Umbilical cord (tissue), 2 donors: Measurements from ENCODE around the gene MAP2K6. TPM values are rescaled to one million over a fixed set of nuclear protein-coding genes. Genes with fewer than 3 reads are reported as not detected.
A peak's percentile ranks its signal among the peaks of the same experiment; 100 is the strongest.

Experiments
- DNase-seq: peaks from one replicate; pipeline ENCODE4 v3.0.0-alpha.2; 2015; ENCODE audit warnings: low spot score
- total RNA-seq: library from RNA; depleted of rRNA; stranded (reverse); fragments of >200 nt; gene quantifications from one replicate; pipeline ENCODE4 v1.2.3, GENCODE V29; 2014; ENCODE audit warnings: low replicate concordance; ENCODE audit not compliant: insufficient read depth

The MAP2K6 gene
- total RNA-seq, 1 donor from 2014 or later, result 7.9 TPM

DNA sequence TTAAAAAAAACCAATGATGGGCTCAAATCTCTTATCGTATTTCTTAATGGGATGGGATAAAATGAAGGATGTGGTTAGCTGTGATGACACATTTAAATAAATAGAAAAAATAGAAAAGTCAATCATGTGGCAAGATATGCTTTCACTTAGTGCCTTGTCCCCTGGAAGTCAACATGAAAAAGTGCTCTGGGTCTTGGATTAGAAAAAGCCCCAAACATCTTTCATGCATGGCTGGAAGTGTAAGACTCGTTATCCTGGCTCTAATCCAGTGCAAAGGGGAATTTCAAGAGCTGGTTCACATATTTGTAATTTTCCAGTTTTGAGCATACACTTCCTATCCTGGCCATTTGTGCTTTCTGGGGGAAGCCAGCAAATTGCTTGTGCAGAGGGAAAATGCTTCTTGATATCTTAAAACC lies 160.9 kb downstream of the MAP2K6 start:
- DNase-seq, result peak; percentile 54

DNA sequence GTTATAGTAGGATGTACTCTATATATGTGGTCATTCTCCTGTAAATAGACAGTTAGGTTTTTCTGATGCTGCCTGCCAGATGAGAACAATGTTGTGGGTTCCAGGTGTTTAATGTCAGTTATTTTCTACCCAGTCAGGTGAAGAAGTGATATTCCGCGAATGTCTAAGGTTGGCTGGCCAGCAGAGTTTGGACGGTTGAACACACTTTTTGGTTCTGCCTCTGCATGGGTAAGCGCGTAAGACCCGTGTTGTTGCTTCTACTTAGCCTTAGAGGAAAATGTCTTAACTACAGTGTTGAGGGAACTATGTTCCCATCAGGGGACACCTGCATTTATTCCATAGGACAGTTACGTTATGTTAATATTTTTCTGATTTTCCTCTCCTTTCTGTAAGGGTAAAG lies 162.6 kb downstream of the MAP2K6 start:
- no peak for DNase-seq

DNA sequence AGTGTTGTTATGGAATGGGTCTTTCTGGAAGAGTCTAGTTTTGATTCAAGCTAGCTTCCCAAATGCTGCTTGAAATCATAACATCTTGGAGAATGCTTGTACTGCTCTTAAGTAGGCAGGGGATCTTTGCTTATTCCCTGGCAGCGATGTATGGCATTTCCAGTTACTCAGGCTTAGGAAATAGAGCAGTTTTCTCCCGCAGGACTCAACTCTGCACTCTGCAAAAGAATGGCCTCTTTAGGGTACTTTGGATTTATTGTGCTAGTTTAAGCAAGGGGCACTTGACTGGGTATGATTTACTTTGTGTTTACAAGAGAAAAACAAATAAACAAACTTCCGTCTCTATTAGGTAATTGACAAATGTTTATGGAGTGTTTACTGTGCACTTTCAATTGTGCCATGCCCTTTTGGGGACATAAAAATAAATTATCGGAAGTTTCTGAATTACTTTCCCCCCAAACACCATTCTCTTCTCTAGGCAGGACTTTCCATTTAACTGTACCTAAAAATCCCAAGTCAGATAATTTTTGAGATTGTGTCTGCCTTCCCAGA lies 164.0 kb downstream of the MAP2K6 start:
- DNase-seq, result peak; percentile 18

DNA sequence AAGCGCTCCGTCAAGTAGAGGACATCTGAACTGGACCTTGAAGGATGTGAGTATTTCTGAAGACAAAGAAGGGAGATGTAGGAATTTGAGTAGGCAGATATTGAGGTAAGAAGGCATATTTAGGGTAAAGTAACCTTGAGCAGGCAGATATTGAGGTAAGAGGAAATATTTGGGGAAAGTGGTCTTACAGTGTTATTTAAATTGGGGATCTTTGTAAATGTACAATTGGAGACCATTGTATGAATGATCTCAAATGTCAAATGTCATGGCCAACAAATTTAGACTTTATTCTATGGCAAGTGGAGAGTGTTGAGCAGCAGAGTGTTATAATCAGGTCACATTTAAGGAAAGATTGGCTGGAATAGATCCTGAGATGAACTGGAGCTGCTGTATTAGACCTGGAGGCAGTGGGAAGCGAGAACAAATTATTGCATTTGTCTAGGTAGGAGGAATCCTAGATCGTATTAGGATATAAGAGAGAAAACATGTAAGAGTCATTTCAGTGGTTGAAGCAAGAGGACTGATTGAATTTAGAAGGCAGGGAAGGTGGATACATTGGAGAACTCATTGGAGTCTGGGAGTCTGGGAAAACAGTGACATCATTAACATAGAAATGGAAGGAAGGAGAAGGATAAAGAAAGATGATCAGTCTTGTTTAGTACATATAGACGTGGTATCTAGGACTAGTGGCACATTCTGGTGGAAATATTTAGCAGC lies 165.6 kb downstream of the MAP2K6 start:
- DNase-seq, result no peak

DNA sequence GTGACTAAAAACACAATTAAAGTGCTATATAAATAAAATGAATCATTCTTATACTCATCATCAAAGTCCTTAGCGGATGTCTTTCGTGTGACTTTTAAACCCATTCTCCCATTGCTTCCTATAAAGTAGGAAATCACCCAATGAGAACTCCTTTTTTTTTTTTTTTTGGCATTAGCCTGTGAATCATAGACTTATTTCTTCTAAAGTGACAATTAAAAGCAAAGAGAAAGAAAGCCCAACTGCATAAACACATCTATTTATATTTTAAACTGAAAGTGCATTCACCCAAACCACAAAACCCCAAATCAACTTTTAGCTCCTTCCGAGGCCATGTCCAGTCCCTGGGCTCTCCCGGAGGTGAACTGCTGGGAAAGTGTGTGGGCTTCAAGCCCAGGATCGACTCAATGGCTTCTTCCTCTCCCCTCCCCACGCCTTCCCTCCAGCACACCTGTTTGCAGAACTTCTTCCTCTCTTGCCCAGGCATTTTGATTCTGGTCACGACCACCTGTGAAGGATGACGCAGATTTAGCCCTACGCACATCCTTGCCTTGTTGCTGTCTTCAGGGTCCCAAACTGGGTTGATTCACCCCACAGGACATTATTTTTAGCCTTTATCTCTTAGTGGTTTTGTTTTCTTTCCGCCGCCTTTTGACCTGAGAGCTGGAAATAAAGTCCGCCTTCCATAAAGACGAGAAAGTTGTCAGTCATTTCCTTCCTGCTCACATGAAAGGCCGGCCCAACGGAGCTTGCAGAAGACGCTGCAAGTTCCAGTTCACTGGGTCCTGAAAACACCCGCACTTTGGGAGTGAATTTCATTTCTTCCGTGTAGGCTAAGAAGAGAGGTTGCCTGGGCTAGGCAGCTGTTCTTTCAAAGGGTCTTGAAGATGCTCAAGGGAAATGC lies 166.8 kb downstream of the MAP2K6 start:
- no peak for DNase-seq

DNA sequence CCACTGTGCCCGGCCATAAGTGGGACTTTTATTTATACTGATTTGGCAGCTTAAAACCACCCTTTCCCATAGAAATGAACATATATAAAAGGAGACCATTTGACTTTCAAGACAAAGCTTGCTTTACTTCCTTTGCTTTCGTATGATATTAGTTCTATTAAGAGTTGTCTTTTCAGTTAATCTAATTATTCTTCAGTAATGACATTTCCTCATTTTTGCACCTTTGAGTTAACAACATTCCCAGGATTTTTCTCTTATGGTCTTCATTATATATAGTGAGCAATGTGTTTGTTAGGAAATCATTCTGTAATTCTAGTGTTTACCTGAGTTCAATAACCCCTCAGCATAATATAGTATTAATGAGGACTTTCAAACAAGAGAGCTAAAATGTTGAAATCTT lies 173.8 kb downstream of the MAP2K6 start:
- DNase-seq, result no peak

DNA sequence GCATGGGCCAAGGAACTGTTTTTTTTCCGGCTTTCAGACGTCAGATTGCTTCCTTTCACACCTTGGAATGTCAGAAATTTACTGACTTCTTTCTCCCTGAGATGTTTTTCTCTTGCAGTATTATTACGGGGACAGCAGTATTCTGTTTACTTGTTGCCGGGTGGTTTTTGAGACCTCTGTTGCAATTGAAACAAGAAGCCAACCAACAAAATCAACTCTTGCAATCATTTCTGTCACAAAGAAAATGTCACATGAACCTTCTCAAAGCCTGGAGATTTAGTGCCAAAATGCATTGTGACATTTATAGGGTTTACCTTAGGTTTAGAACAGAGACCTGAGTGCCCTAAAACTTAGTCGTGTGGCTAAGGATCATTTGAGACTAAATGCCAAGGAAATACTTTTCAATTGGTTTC lies 174.3 kb downstream of the MAP2K6 start:
- no peak for DNase-seq

DNA sequence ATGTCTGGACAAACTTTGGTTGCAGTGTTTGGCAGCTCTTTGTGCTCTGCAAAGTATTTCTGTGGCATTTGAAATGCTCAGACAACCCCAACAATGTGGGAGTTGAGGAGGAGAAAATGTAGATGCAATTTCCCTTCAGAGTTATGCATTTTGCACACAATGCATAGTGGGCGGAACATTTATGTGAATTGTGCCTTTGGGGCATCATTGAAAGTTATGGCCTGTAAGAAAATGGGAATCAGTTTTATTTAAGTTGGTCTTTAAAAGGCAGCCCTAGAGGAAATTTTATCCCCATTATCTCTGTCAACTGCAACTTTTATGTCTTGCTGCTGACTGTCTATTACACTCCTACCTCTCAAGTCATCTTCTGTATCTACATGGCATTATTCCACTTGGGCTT lies 176.2 kb downstream of the MAP2K6 start:
- no peak for DNase-seq

DNA sequence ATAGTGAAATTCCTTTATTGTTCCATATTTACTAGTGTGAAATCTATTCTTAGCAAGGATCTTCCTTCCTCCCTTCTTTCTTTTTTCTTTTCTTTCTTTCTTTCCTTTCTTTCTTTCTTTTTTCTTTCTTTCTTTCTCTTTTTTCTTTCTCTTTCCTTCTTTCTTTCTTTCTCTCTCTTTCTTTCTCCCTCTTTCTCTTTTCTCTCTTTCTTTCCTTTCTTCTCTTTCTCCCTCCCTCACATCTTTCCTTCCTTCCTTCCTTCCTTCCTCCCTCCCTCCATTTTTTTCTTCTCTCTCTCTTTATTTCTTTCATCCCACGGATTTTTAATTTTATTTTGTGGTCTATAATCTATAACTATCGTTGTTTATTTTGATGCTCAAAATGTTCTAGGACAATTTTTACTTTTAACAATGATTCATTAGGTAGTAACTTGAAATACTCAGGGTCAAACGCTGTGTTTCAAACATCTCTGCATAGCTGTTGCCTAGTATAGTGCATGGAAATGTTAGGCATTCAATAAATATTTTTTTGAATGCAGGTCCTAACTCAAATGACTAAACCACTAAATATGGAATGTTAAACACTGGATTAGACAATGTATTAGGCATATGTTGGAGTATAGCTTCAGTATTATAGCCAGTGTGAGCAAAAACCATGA lies 178.3 kb downstream of the MAP2K6 start:
- DNase-seq, result no peak

DNA sequence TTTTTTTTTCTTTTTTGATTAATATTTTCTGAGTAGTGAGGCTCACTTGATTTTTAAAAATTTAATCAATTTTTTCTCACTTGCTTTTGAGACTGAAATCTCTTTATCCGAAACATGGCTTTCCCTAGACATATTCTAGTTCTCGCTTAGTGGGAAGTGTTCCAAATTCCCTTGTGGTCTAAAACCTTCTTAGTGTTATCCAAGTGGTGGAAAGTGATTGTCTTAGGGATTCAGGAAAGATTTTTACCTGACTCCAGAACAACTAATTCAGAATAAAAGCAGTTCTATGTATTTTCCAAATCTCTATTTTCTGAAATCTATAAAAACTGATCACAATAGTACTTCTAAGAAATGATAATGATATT lies 178.8 kb downstream of the MAP2K6 start:
- no peak for DNase-seq

DNA sequence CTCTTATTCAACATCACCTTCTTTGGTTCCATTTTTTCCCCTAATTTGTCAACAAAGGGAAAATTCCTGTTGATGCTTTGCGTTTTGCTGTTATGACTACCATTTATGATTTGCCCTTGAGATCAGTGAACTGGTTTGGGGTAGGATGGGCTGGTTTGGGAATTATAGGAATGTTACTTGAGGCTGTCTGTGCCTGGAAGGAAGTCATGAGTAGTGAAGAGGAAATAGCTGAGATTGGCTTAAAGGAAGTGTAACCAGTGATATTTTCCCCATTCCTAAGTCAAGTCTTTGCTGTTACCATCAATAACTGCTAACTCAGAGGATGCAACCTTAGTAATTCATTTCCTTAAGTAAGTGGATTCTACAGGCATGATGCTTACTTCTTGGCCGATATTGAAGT lies 179.2 kb downstream of the MAP2K6 start:
- DNase-seq, result no peak

DNA sequence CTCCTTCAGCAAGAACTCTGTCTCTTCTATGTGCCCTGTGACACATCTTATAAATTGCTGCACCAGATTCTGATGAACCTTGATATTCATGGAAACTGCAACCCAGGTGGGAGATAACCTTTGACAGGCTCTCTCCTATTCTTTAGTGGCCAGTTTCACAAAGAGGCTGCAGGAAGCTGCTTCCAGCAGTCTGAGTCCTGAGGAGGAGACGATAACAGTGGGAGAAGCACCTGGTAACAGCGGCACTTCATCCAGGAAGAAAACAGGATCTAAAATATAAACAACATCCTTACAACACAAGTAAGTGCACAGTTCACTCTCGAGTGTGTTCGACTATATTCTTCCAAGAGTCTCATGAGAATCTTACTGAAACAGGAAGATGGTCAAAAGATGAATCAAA lies 180.1 kb downstream of the MAP2K6 start:
- DNase-seq, result no peak

DNA sequence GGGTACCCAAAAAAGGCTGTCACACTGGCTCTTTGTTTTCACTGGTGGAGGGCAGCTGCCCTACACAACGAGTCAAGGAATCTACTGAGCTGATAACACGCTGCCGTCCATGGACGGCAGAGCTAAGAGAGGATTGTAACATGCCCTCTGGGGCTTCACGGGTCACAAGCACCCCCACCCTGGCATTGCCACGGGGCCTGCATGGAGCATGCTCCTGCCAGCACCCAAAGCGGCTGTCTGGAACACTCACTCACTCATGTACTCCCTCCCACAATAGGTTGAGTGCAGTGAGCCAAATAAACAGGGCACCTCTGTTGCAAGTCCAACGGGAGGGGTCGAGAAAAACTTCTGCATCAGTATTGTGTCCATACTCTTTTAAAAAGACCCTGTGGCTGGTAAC lies 181.6 kb downstream of the MAP2K6 start:
- no peak for DNase-seq

DNA sequence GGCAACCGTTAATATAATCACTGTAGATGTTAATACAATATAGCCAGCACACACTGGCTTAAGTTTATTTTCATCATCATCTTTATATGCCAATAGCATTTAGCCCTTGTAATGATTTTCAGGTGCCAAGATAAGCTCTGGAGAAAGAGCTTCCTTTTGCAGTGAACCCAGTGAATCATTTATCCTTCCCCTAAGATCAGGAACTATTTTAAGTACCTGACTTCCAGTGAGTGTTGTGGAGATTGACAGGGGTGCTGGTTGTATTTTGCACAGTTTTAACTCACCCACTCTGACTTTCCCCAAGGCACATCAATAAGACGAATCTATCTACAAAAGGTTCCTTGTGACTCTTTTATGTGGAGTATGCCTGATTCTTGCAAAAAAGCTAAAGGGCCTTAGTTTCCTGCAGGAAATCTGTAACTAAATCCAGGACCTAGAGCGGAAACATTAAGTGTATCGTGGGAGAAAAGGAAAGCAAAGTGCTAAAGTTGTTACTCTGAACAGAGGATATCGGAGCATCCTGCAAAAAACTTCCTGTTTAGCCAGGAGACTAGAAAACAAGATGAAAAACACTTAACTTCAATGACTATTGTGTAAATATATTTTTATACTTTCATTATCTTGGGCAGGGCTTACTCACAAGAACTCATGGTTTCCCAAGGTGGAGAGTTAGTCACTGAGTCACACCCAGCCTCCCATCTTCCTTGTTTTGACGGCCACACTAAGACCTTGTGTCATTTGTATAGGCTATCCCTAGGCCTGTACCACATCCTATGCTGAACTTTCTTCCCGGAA lies 183.6 kb downstream of the MAP2K6 start:
- DNase-seq, result no peak

DNA sequence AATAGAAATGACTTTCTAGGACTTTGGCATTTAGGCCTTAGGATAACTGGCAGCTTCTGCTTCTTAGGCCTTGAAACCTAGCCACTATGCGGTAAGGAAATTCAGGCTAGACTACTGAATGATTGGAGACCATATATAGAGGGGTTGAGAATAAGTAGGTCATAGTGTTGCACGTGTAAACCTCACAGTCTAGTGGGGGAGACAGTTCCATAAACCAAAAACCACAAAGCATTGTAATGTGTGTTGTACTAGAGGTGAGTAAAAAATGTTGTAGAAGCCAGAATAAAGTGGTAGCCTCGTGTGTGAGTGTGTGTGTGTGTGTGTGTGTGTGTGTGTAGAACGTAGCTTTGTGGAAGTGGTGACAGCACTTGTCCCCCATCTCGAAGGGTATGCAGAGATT lies 188.5 kb downstream of the MAP2K6 start:
- no peak for DNase-seq

Other genes starting within 250 kb of the MAP2K6 start
- 6.0 TPM for gene ABCA10, start 185.9 kb upstream of the MAP2K6 start, total RNA-seq
- 44.3 TPM for gene ABCA5, start 87.6 kb upstream of the MAP2K6 start, total RNA-seq